ENCODE results near the gene TMEM178A. TPM values are rescaled to one million over a fixed set of nuclear protein-coding genes. Genes with fewer than 3 reads are reported as not detected.

TMEM178A gene
- total and polyA plus RNA-seq, 3 donors from 2014 or later: 1.9 to 5.7 (median 3.4) TPM

- no peak for DNase-seq
- intact Hi-C loops (cut with DNase I; ENCODE audit: low total_unique reads): no loop called here
- TF ChIP-seq CTCF (IDR thresholded peaks at IDR 0.05) (peak in 2 of 3 experiments; percentile 30 to 38), POLR2A (IDR thresholded peaks at IDR 0.05) (no peak)
- Histone ChIP-seq H3K27ac (no peak overlapping the region), H3K27me3 (no peaks in the 10 kb centered on the region), H3K36me3 (ENCODE audit: low read depth, missing control alignments) (no peaks in the 10 kb centered on the region), H3K4me3 (no peak overlapping the region), H3K9me3 (no peaks in the 10 kb centered on the region), H3K4me1 (no peaks in the 10 kb centered on the region)
- WGBS, 2 donors: 91 to 94% methylated on average over 2 of the region's 2 CpGs
These were observed 65.1 kb downstream of the TMEM178A start for GRCh38 chr2:39730685-39731302.

GRCh38 chr2:39731546-39731945, 65.8 kb downstream of the TMEM178A start:
- TF ChIP-seq CTCF (IDR thresholded peaks at IDR 0.05) (no peak), POLR2A (IDR thresholded peaks at IDR 0.05) (no peak)
- intact Hi-C loops (cut with DNase I; ENCODE audit: low total_unique reads): no loop called here
- DNase-seq: no peak
- no peaks in the 10 kb centered on the region for H3K36me3 ChIP-seq (ENCODE audit: low read depth, missing control alignments)
- no peaks in the 10 kb centered on the region for H3K4me1 ChIP-seq
- no peaks in the 10 kb centered on the region for H3K27me3 ChIP-seq
- 86 to 93% methylated on average over 3 of the region's 3 CpGs for WGBS, 2 donors
- no peaks in the 10 kb centered on the region for H3K9me3 ChIP-seq
- H3K4me3 ChIP-seq: no peak overlapping the region
- H3K27ac ChIP-seq: no peak overlapping the region

- intact Hi-C loops (cut with DNase I; ENCODE audit: low total_unique reads): no loop called here
- 90 to 100% methylated on average over 1 of the region's 1 CpG for WGBS, 2 donors
- Histone ChIP-seq H3K9me3 (no peaks in the 10 kb centered on the region), H3K36me3 (ENCODE audit: low read depth, missing control alignments) (no peaks in the 10 kb centered on the region), H3K4me1 (no peaks in the 10 kb centered on the region), H3K27me3 (no peaks in the 10 kb centered on the region), H3K4me3 (no peak overlapping the region), H3K27ac (no peak overlapping the region)
- TF ChIP-seq POLR2A (IDR thresholded peaks at IDR 0.05) (no peak), CTCF (IDR thresholded peaks at IDR 0.05) (no peak)
- DNase-seq: no peak
These were observed 66.8 kb downstream of the TMEM178A start for GRCh38 chr2:39732482-39732881.

GRCh38 chr2:39733070-39733674, 67.5 kb downstream of the TMEM178A start:
- H3K9me3 ChIP-seq: no peaks in the 10 kb centered on the region
- no peaks in the 10 kb centered on the region for H3K4me1 ChIP-seq
- H3K27ac ChIP-seq: no peak overlapping the region
- intact Hi-C loops (cut with DNase I; ENCODE audit: low total_unique reads): no loop called here
- no peaks in the 10 kb centered on the region for H3K27me3 ChIP-seq
- DNase-seq: no peak
- no peak for TF ChIP-seq POLR2A (IDR thresholded peaks at IDR 0.05)
- TF ChIP-seq CTCF (IDR thresholded peaks at IDR 0.05): no peak
- H3K4me3 ChIP-seq: no peak overlapping the region
- WGBS, 2 donors: 93 to 95% methylated on average over 10 of the region's 10 CpGs
- no peaks in the 10 kb centered on the region for H3K36me3 ChIP-seq (ENCODE audit: low read depth, missing control alignments)

- H3K36me3 ChIP-seq (ENCODE audit: low read depth, missing control alignments): no peaks in the 10 kb centered on the region
These were observed 68.7 kb downstream of the TMEM178A start for GRCh38 chr2:39734445-39734844.

More at GRCh38 chr2:39734445-39734844, 68.7 kb downstream of the TMEM178A start:
- intact Hi-C loops (cut with DNase I; ENCODE audit: low total_unique reads): no loop called here
- DNase-seq: no peak
- no peaks in the 10 kb centered on the region for H3K27me3 ChIP-seq
- H3K9me3 ChIP-seq: no peaks in the 10 kb centered on the region
- no peaks in the 10 kb centered on the region for H3K4me1 ChIP-seq
- TF ChIP-seq CTCF (IDR thresholded peaks at IDR 0.05) (no peak), POLR2A (IDR thresholded peaks at IDR 0.05) (no peak)
- H3K4me3 ChIP-seq: no peak overlapping the region
- H3K27ac ChIP-seq: no peak overlapping the region
